B cell (primary cell): Measurements from ENCODE around the gene UBAC2.

Experiments
- CTCF ChIP-seq: fragments of 200-600 bp; IDR thresholded peaks from one replicate; pipeline ENCODE4 v1.8.0; 2022; ENCODE audit warnings: antibody characterized with exemption, mild to moderate bottlenecking
- EZH2 ChIP-seq: IDR thresholded peaks from 2 replicates; pipeline ENCODE4 v1.6.1; 2012; ENCODE audit warnings: borderline replicate concordance, low read depth, mild to moderate bottlenecking, moderate library complexity, low read length; ENCODE audit not compliant: insufficient read depth, poor library complexity, severe bottlenecking

- TF ChIP-seq EZH2 (no peak), CTCF (no peak)
Measured at GRCh38 chr13:99375738-99376080, 175.1 kb downstream of the UBAC2 start.
